HFFc6 (cell line): ENCODE results near the gene ALKBH5. TPM values are rescaled to one million over a fixed set of nuclear protein-coding genes. Genes with fewer than 3 reads are reported as not detected.
A peak's percentile ranks its signal among the peaks of the same experiment; 100 is the strongest.

Experiments used
- DNase-seq: peaks from one replicate; pipeline ENCODE4 v3.0.0-alpha.2; 2018
- H3K27ac Mint-ChIP-seq: 2 replicates; pipeline ENCODE4 v1.8.0; 2020; ENCODE audit warnings: mild to moderate bottlenecking, mixed read lengths
- H3K27me3 Mint-ChIP-seq: 2 replicates; pipeline ENCODE4 v1.8.0; 2021; ENCODE audit warnings: mild to moderate bottlenecking, moderate library complexity, mixed read lengths; ENCODE audit not compliant: insufficient read depth
- H3K36me3 Mint-ChIP-seq: 2 replicates; pipeline ENCODE4 v1.8.0; 2021; ENCODE audit warnings: low read depth, mixed read lengths
- H3K4me1 Mint-ChIP-seq: 2 replicates; pipeline ENCODE4 v1.8.0; 2020; ENCODE audit warnings: low read depth, mixed read lengths
- H3K4me3 Mint-ChIP-seq: 2 replicates; pipeline ENCODE4 v1.8.0; 2020; ENCODE audit warnings: mild to moderate bottlenecking, moderate library complexity, mixed read lengths
- H3K9me3 Mint-ChIP-seq: 2 replicates; pipeline ENCODE4 v1.8.0; 2020; ENCODE audit warnings: mild to moderate bottlenecking, mixed read lengths
- CTCF ChIP-seq: fragments of 200-600 bp; sonication (generic); IDR thresholded peaks from 2 replicates; pipeline ENCODE4 v1.5.0; 2021; ENCODE audit warnings: antibody characterized with exemption, mild to moderate bottlenecking
- total RNA-seq, 6 experiments: library from RNA; stranded (reverse); fragmentation: NEBNext Ultra II Directional; extraction: Animal tissue kit (Norgen Biotek cat#: 25700); gene quantifications; 2 replicates in 1 of 6; 3 replicates in 5 of 6; pipeline ENCODE4 v1.2.3, GENCODE V29; 2021

The ALKBH5 gene
- total RNA-seq, 6 experiments from 2014 or later, result 90.2 to 117 (median 103) TPM

- H3K27ac Mint-ChIP-seq, result no peak overlapping the region; the same call in 1 of the 2 replicates
- peaks cover 39% of the 10 kb centered on the region for H3K4me1 Mint-ChIP-seq
These were observed 44.6 kb downstream of the ALKBH5 start for GRCh38 chr17:18228176-18228682.

DNA sequence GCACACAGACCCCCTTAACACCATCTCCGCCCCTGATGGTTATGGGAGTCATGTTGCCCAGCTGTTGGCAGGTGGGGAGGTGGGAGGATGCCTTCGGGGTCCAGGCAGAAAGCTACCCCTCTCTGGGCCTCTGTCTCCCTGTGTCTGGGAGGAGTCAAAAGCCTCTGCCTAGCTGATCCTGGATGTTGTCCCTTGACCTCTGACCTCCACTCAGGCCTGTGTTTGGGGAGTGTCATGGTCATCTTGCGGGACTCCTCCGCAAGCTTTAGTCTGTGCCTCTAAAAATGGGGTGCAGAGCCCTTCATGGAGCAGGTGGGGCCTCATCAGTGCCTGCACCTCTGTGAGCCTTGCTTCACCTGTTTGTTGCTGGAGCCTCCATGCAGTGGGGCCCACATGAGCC, 45.6 kb downstream of the ALKBH5 start:
- TF ChIP-seq CTCF, result no peak
- Mint-ChIP-seq H3K4me3 (no peak overlapping the region), H3K9me3 (no peaks in the 10 kb centered on the region), H3K36me3 (peaks cover 6% of the 10 kb centered on the region), H3K27ac (no peak overlapping the region), H3K4me1 (peaks cover 35% of the 10 kb centered on the region), H3K27me3 (no peaks in the 10 kb centered on the region; the same call in none of the 2 replicates)
- DNase-seq, result no peak

More at GRCh38 chr17:18228176-18228682, 44.6 kb downstream of the ALKBH5 start:
- Mint-ChIP-seq H3K4me3 (0 out of 2 replicates have a peak overlapping the region, but pooled peaks have one; percentile 10), H3K27me3 (no peaks in the 10 kb centered on the region; the same call in 1 of the 2 replicates), H3K9me3 (no peaks in the 10 kb centered on the region), H3K36me3 (peaks cover 6% of the 10 kb centered on the region)
- no peak for TF ChIP-seq CTCF
- no peak for DNase-seq

- H3K4me1 Mint-ChIP-seq, result peaks cover 33% of the 10 kb centered on the region
- H3K27me3 Mint-ChIP-seq, result no peaks in the 10 kb centered on the region; the same call in none of the 2 replicates
- H3K36me3 Mint-ChIP-seq, result peaks cover 6% of the 10 kb centered on the region
- no peak for TF ChIP-seq CTCF
- H3K4me3 Mint-ChIP-seq, result no peak overlapping the region
- H3K9me3 Mint-ChIP-seq, result no peaks in the 10 kb centered on the region
- no peak overlapping the region for H3K27ac Mint-ChIP-seq
- no peak for DNase-seq
These were observed 46.1 kb downstream of the ALKBH5 start for GRCh38 chr17:18229771-18230170.

GRCh38 chr17:18230288-18231141, 46.9 kb downstream of the ALKBH5 start:
- Mint-ChIP-seq H3K4me3 (no peak overlapping the region), H3K9me3 (no peaks in the 10 kb centered on the region), H3K4me1 (peaks cover 36% of the 10 kb centered on the region), H3K27ac (no peak overlapping the region), H3K36me3 (peaks cover 6% of the 10 kb centered on the region), H3K27me3 (no peaks in the 10 kb centered on the region; the same call in none of the 2 replicates)
- DNase-seq, result no peak
- TF ChIP-seq CTCF, result no peak

- Mint-ChIP-seq H3K27me3 (no peaks in the 10 kb centered on the region; the same call in none of the 2 replicates), H3K4me1 (peaks cover 42% of the 10 kb centered on the region), H3K9me3 (no peaks in the 10 kb centered on the region), H3K36me3 (peaks cover 1% of the 10 kb centered on the region), H3K27ac (no peak overlapping the region), H3K4me3 (no peak overlapping the region)
- DNase-seq, result no peak
- no peak for TF ChIP-seq CTCF
These were observed 47.5 kb downstream of the ALKBH5 start for GRCh38 chr17:18231164-18231563.
